Peyer's patch (tissue), 4 donors: Measurements from ENCODE around the gene FBN3. TPM values are rescaled to one million over a fixed set of nuclear protein-coding genes. Genes with fewer than 3 reads are reported as not detected.

Experiments used
- DNase-seq, 3 donors: peaks; one replicate each; pipeline ENCODE4 v3.0.0-alpha.2; 2017 to 2019
- H3K27ac ChIP-seq, 4 donors: fragments of 200-600 bp; sonication (generic); one replicate each; pipeline ENCODE4 v1.5.1; 2016 to 2019
- H3K27me3 ChIP-seq, 2 donors: fragments of 200-600 bp; sonication (generic); one replicate each; pipeline ENCODE4 v1.5.1; 2019
- H3K36me3 ChIP-seq, 3 donors: fragments of 200-600 bp; sonication (generic); one replicate each; pipeline ENCODE4 v1.5.1; 2016 to 2019
- H3K4me1 ChIP-seq, 4 donors: fragments of 200-600 bp; sonication (generic); one replicate each; pipeline ENCODE4 v1.5.1; 2016 to 2019
- H3K4me3 ChIP-seq, 4 donors: fragments of 200-600 bp; sonication (generic); 1 replicate in 3 of 4; 2 replicates in 1 of 4; pipeline ENCODE4 v1.5.1; 2016 to 2019; ENCODE audit warnings: mild to moderate bottlenecking in 1 of 4
- H3K9me3 ChIP-seq, 4 donors: fragments of 200-600 bp; sonication (generic); one replicate each; pipeline ENCODE4 v1.5.1; 2016 to 2019; ENCODE audit warnings: mild to moderate bottlenecking in 1 of 4
- CTCF ChIP-seq, 6 experiments: fragments of 450-650 bp in 4 of 6; fragments of 200-600 bp in 2 of 6; sonication (generic) in 1 of 6; IDR thresholded peaks; one replicate each; pipeline ENCODE4 v1.5.1; 2017 to 2019; ENCODE audit warnings: antibody characterized with exemption in 6 of 6, mild to moderate bottlenecking in 3 of 6, moderate library complexity in 1 of 6
- POLR2A ChIP-seq, 2 donors: fragments of 450-650 bp; IDR thresholded peaks; one replicate each; pipeline ENCODE4 v1.5.1; 2017; ENCODE audit warnings: antibody characterized with exemption in 2 of 2, mild to moderate bottlenecking in 2 of 2, moderate library complexity in 2 of 2
- total RNA-seq, 4 donors: library from RNA; depleted of rRNA; stranded (reverse); fragments of >200 nt; gene quantifications; one replicate each; pipeline ENCODE4 v1.1.0, GENCODE V29; 2016

The FBN3 gene
- total RNA-seq, 4 donors from 2014 or later: 0.28 TPM; not detected in 3

GRCh38 chr19:8151767-8152035 lies 2.3 kb upstream of the FBN3 start:
- Histone ChIP-seq H3K27me3 (peaks cover 0 to 18% of the 10 kb centered on the region in 2 donors), H3K4me3 (no peak overlapping the region), H3K36me3 (no peaks in the 10 kb centered on the region), H3K9me3 (no peaks in the 10 kb centered on the region), H3K27ac (no peak overlapping the region), H3K4me1 (peaks cover 0 to 22% (median 6%) of the 10 kb centered on the region in 4 donors)
- TF ChIP-seq POLR2A (IDR thresholded peaks at IDR 0.05): no peak
- no peak for TF ChIP-seq CTCF (IDR thresholded peaks at IDR 0.05)
- no peak for DNase-seq

GRCh38 chr19:8150998-8151766 lies 1.8 kb upstream of the FBN3 start:
- H3K27ac ChIP-seq: no peak overlapping the region
- no peak for DNase-seq
- H3K36me3 ChIP-seq: no peaks in the 10 kb centered on the region
- H3K27me3 ChIP-seq: peaks cover 0 to 18% of the 10 kb centered on the region in 2 donors
- no peak overlapping the region for H3K4me3 ChIP-seq
- H3K4me1 ChIP-seq: peaks cover 0 to 22% (median 6%) of the 10 kb centered on the region in 4 donors
- no peak for TF ChIP-seq POLR2A (IDR thresholded peaks at IDR 0.05)
- TF ChIP-seq CTCF (IDR thresholded peaks at IDR 0.05): no peak
- no peaks in the 10 kb centered on the region for H3K9me3 ChIP-seq

- no peak overlapping the region for H3K4me3 ChIP-seq
- no peak for DNase-seq
- no peaks in the 10 kb centered on the region for H3K36me3 ChIP-seq
- H3K9me3 ChIP-seq: no peaks in the 10 kb centered on the region
- TF ChIP-seq CTCF (IDR thresholded peaks at IDR 0.05) (no peak), POLR2A (IDR thresholded peaks at IDR 0.05) (no peak)
- H3K27me3 ChIP-seq: peaks cover 0 to 18% of the 10 kb centered on the region in 2 donors
- peaks cover 0 to 22% (median 6%) of the 10 kb centered on the region in 4 donors for H3K4me1 ChIP-seq
- H3K27ac ChIP-seq: no peak overlapping the region
Observed at GRCh38 chr19:8150178-8150865, 930 bp upstream of the FBN3 start.

- peaks cover 0 to 13% (median 6%) of the 10 kb centered on the region in 4 donors for H3K4me1 ChIP-seq
- no peaks in the 10 kb centered on the region for H3K36me3 ChIP-seq
- TF ChIP-seq POLR2A (IDR thresholded peaks at IDR 0.05) (no peak), CTCF (IDR thresholded peaks at IDR 0.05) (no peak)
- no peak overlapping the region for H3K27ac ChIP-seq
- no peak for DNase-seq
- peak overlapping the region in 3 of 4 donors; percentile 20 to 35 (median 35) for H3K4me3 ChIP-seq
- H3K27me3 ChIP-seq: peaks cover 0 to 18% of the 10 kb centered on the region in 2 donors
- H3K9me3 ChIP-seq: no peaks in the 10 kb centered on the region
Observed at GRCh38 chr19:8148410-8149260, 757 bp downstream of the FBN3 start.

GRCh38 chr19:8148088-8148409 lies 1.3 kb downstream of the FBN3 start:
- Histone ChIP-seq H3K4me3 (no peak overlapping the region), H3K27ac (no peak overlapping the region), H3K9me3 (no peaks in the 10 kb centered on the region), H3K36me3 (no peaks in the 10 kb centered on the region), H3K4me1 (peaks cover 0 to 13% (median 6%) of the 10 kb centered on the region in 4 donors), H3K27me3 (peaks cover 0 to 18% of the 10 kb centered on the region in 2 donors)
- TF ChIP-seq CTCF (IDR thresholded peaks at IDR 0.05): no peak
- no peak for TF ChIP-seq POLR2A (IDR thresholded peaks at IDR 0.05)
- DNase-seq: no peak
